Esophagus mucosa (tissue), 1 donor: ENCODE results near the gene SSRP1. TPM values are rescaled to one million over a fixed set of nuclear protein-coding genes. Genes with fewer than 3 reads are reported as not detected.
"Not testable (repeated sequence)": the region's sequence is repeated elsewhere in the genome, so short reads cannot be mapped to it uniquely, and the experiment has no call there.

Experiments used
- ATAC-seq: fragments of 200-7000 bp; cut with Tn5 transposase; one replicate; pipeline ENCODE4 v1.9.1; 2020
- total RNA-seq: library from RNA; stranded (reverse); gene quantifications from one replicate; pipeline ENCODE4 v1.2.4, GENCODE V29; 2023
- donor health status: DM: yes; HTN: yes; CAD: no.

The SSRP1 gene
- total RNA-seq, 1 donor from 2014 or later, result 74.9 TPM

GRCh38 chr11:57358991-57359390, 23.3 kb upstream of the SSRP1 start:
- ATAC-seq, result no peak

- ATAC-seq, result peak; percentile 42
These were observed 22.9 kb upstream of the SSRP1 start for GRCh38 chr11:57358543-57358961.

- ATAC-seq, result no peak
These were observed 22.2 kb upstream of the SSRP1 start for GRCh38 chr11:57357856-57358255.

GRCh38 chr11:57357310-57357709, 21.6 kb upstream of the SSRP1 start:
- ATAC-seq, result no peak

GRCh38 chr11:57356268-57356667, 20.6 kb upstream of the SSRP1 start:
- no peak for ATAC-seq

GRCh38 chr11:57354699-57355098, 19.0 kb upstream of the SSRP1 start:
- ATAC-seq, result peak; percentile 35

- no peak for ATAC-seq
These were observed 18.2 kb upstream of the SSRP1 start for GRCh38 chr11:57353852-57354251.

GRCh38 chr11:57353446-57353845, 17.8 kb upstream of the SSRP1 start:
- no peak for ATAC-seq

- no peak for ATAC-seq
These were observed 17.3 kb upstream of the SSRP1 start for GRCh38 chr11:57353036-57353435.

- peak; percentile 43 for ATAC-seq
These were observed 14.0 kb upstream of the SSRP1 start for GRCh38 chr11:57349491-57350274.

- ATAC-seq, result no peak
These were observed 13.1 kb upstream of the SSRP1 start for GRCh38 chr11:57348636-57349313.

GRCh38 chr11:57348052-57348451, 12.4 kb upstream of the SSRP1 start:
- ATAC-seq, result no peak

GRCh38 chr11:57347336-57347735, 11.6 kb upstream of the SSRP1 start:
- no peak for ATAC-seq

- ATAC-seq, result peak; percentile 83
These were observed 10.0 kb upstream of the SSRP1 start for GRCh38 chr11:57345555-57346211.

- no peak for ATAC-seq
These were observed 9.1 kb upstream of the SSRP1 start for GRCh38 chr11:57344826-57345225.

- ATAC-seq, result no peak
These were observed 8.1 kb upstream of the SSRP1 start for GRCh38 chr11:57343825-57344224.

GRCh38 chr11:57342702-57343101, 7.0 kb upstream of the SSRP1 start:
- ATAC-seq, result no peak

GRCh38 chr11:57341250-57341808, 5.6 kb upstream of the SSRP1 start:
- no peak for ATAC-seq

GRCh38 chr11:57340039-57340615, 4.4 kb upstream of the SSRP1 start:
- ATAC-seq, result peak; percentile 24

- no peak for ATAC-seq
These were observed 3.6 kb upstream of the SSRP1 start for GRCh38 chr11:57339328-57339727.

- no peak for ATAC-seq
These were observed 2.5 kb upstream of the SSRP1 start, which contains the start of gene P2RX3 for GRCh38 chr11:57338142-57338541. TSS of gene P2RX3 (plus strand) at chr11:57338352. CDS start at chr11:57338551, 199 bp downstream.

- not testable (repeated sequence) for ATAC-seq
These were observed 1.2 kb upstream of the SSRP1 start for GRCh38 chr11:57336856-57337255.
